Measurements from ENCODE around the gene CYP51A1.

GRCh38 chr7:92076509-92076908 is 57.8 kb downstream of the CYP51A1 start:
- TF ChIP-seq, protein P1, sequence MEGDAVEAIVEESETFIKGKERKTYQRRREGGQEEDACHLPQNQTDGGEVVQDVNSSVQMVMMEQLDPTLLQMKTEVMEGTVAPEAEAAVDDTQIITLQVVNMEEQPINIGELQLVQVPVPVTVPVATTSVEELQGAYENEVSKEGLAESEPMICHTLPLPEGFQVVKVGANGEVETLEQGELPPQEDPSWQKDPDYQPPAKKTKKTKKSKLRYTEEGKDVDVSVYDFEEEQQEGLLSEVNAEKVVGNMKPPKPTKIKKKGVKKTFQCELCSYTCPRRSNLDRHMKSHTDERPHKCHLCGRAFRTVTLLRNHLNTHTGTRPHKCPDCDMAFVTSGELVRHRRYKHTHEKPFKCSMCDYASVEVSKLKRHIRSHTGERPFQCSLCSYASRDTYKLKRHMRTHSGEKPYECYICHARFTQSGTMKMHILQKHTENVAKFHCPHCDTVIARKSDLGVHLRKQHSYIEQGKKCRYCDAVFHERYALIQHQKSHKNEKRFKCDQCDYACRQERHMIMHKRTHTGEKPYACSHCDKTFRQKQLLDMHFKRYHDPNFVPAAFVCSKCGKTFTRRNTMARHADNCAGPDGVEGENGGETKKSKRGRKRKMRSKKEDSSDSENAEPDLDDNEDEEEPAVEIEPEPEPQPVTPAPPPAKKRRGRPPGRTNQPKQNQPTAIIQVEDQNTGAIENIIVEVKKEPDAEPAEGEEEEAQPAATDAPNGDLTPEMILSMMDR (IDR thresholded peaks at IDR 0.05) = no peak
- TF ChIP-seq POLR2A (IDR thresholded peaks at IDR 0.05) = no peak
